CD4-positive, alpha-beta T cell (primary cell): ENCODE data around the gene TTC28. TPM values are rescaled to one million over a fixed set of nuclear protein-coding genes. Genes with fewer than 3 reads are reported as not detected.

ENCODE experiments used
- ATAC-seq: fragments of 200-7000 bp; cut with Tn5 transposase; one replicate; pipeline ENCODE4 v1.10.0; 2022; ENCODE audit warnings: mild to moderate bottlenecking; ENCODE audit not compliant: poor library complexity
- CTCF ChIA-PET: fragments of 350-600 bp; sonication (Branson Sonifier 250); formaldehyde crosslinking; loops from one replicate; lab custom pipeline; 2021; ENCODE audit warnings: antibody characterized with exemption, inconsistent platforms; lab: Charles Lee
- POLR2A ChIA-PET: fragments of 350-600 bp; sonication (Branson Sonifier 250); formaldehyde crosslinking; loops from one replicate; lab custom pipeline; 2021; ENCODE audit warnings: antibody characterized with exemption, inconsistent platforms; lab: Charles Lee
- DNase-seq, 14 experiments: peaks; one replicate each; pipeline ENCODE4 v3.0.0-alpha.2; 2013 to 2020; ENCODE audit warnings: mixed read lengths in 2 of 14
- H3K27ac ChIP-seq, 2 donors: one replicate each; pipeline versions ENCODE4 v1.5.1 to v1.7.0; 2013; ENCODE audit warnings: low read length in 2 of 2, low read depth in 1 of 2, mild to moderate bottlenecking in 1 of 2
- H3K27me3 ChIP-seq, 2 experiments: 1 replicate in 1 of 2; 2 replicates in 1 of 2; pipeline versions ENCODE4 v1.6.1 to v1.7.0; 2013; ENCODE audit warnings: low read length in 2 of 2, control low read depth in 1 of 2, mild to moderate bottlenecking in 1 of 2, moderate library complexity in 1 of 2; ENCODE audit not compliant: insufficient read depth in 2 of 2, control insufficient read depth in 1 of 2
- H3K36me3 ChIP-seq: one replicate; pipeline ENCODE4 v1.6.1; 2013; ENCODE audit warnings: low read length, control low read depth; ENCODE audit not compliant: insufficient read depth
- H3K4me1 ChIP-seq: one replicate; pipeline ENCODE4 v1.6.1; 2013; ENCODE audit warnings: low read length, control low read depth; ENCODE audit not compliant: insufficient read depth
- H3K4me3 ChIP-seq: one replicate; pipeline ENCODE4 v1.5.1; 2013; ENCODE audit warnings: mild to moderate bottlenecking, low read length, moderate library complexity
- H3K9me3 ChIP-seq, 2 experiments: 1 replicate in 1 of 2; 2 replicates in 1 of 2; pipeline versions ENCODE4 v1.6.1 to v1.7.0; 2013; ENCODE audit warnings: low read length in 2 of 2, mild to moderate bottlenecking in 2 of 2, control low read depth in 1 of 2, moderate library complexity in 1 of 2; ENCODE audit not compliant: control insufficient read depth in 1 of 2, insufficient read depth in 1 of 2
- H3K27ac Mint-ChIP-seq: one replicate; pipeline ENCODE4 v1.8.0; 2020; ENCODE audit warnings: mixed read lengths
- H3K27me3 Mint-ChIP-seq: one replicate; pipeline ENCODE4 v1.8.0; 2021; ENCODE audit warnings: mixed read lengths
- H3K36me3 Mint-ChIP-seq: one replicate; pipeline ENCODE4 v1.8.0; 2021; ENCODE audit warnings: low read depth, mixed read lengths
- H3K4me1 Mint-ChIP-seq: one replicate; pipeline ENCODE4 v1.8.0; 2021; ENCODE audit warnings: low read depth, mixed read lengths
- H3K4me3 Mint-ChIP-seq: one replicate; pipeline ENCODE4 v1.8.0; 2020; ENCODE audit warnings: mild to moderate bottlenecking, mixed read lengths
- H3K9me3 Mint-ChIP-seq: one replicate; pipeline ENCODE4 v1.8.0; 2020; ENCODE audit warnings: mixed read lengths
- CTCF ChIP-seq: fragments of 200-600 bp; IDR thresholded peaks from one replicate; pipeline ENCODE4 v1.8.0; 2022; ENCODE audit warnings: antibody characterized with exemption, mild to moderate bottlenecking
- intact Hi-C, 2 experiments: fragments of 100-400 bp; cut with DNase I in 1 of 2; cut with micrococcal nuclease in 1 of 2; formaldehyde crosslinking; loops; one replicate each; pipeline versions ENCODE4 v1.15.1 to v1.9.0; 2023 to 2025; cut with DNase I, micrococcal nuclease
- total RNA-seq, 174 experiments: library from RNA in 2 of 174; stranded (reverse) in 2 of 174; gene quantifications; one replicate each; pipeline ENCODE4 v1.2.3 and lab custom pipeline; 2021 to 2026

Gene TTC28
- total RNA-seq, 2 experiments from 2014 or later, result 4.6 to 5.7 TPM

GRCh38 chr22:28714043-28714628 is 34.5 kb upstream of the TTC28 start:
- DNase-seq (peak in 1 of 14 experiments; percentile 13), ATAC-seq (no peak)
- H3K4me1 Mint-ChIP-seq, result no peaks in the 10 kb centered on the region
- no peaks in the 10 kb centered on the region for H3K9me3 Mint-ChIP-seq
- H3K27ac Mint-ChIP-seq, result no peak overlapping the region
- H3K4me3 Mint-ChIP-seq, result no peak overlapping the region
- H3K27me3 ChIP-seq, result no peaks in the 10 kb centered on the region
- no peaks in the 10 kb centered on the region for H3K9me3 ChIP-seq
- H3K4me1 ChIP-seq, result no peaks in the 10 kb centered on the region
- H3K27ac ChIP-seq, result no peak overlapping the region
- TF ChIP-seq CTCF, result no peak
- CTCF ChIA-PET, result no interaction called here
- no peak overlapping the region for H3K4me3 ChIP-seq
- POLR2A ChIA-PET, result no interaction called here
- intact Hi-C loops, result no loop called here
- peaks cover 33% of the 10 kb centered on the region for H3K36me3 Mint-ChIP-seq
- no peaks in the 10 kb centered on the region for H3K27me3 Mint-ChIP-seq
- H3K36me3 ChIP-seq, result no peaks in the 10 kb centered on the region

- Histone ChIP-seq H3K9me3 (no peaks in the 10 kb centered on the region), H3K4me3 (no peak overlapping the region), H3K27ac (no peak overlapping the region), H3K36me3 (no peaks in the 10 kb centered on the region), H3K4me1 (no peaks in the 10 kb centered on the region), H3K27me3 (no peaks in the 10 kb centered on the region)
- ATAC-seq, result no peak
- H3K27me3 Mint-ChIP-seq, result no peaks in the 10 kb centered on the region
- H3K9me3 Mint-ChIP-seq, result no peaks in the 10 kb centered on the region
- H3K27ac Mint-ChIP-seq, result no peak overlapping the region
- peaks cover 47% of the 10 kb centered on the region for H3K36me3 Mint-ChIP-seq
- H3K4me1 Mint-ChIP-seq, result no peaks in the 10 kb centered on the region
- POLR2A ChIA-PET, result no interaction called here
- H3K4me3 Mint-ChIP-seq, result no peak overlapping the region
- no peak for TF ChIP-seq CTCF
- no peak for DNase-seq
- CTCF ChIA-PET, result no interaction called here
- intact Hi-C loops, result no loop called here
Measured at GRCh38 chr22:28711820-28712777, 32.5 kb upstream of the TTC28 start.

GRCh38 chr22:28711341-28711740 is 31.7 kb upstream of the TTC28 start:
- no peaks in the 10 kb centered on the region for H3K27me3 ChIP-seq
- no peak for DNase-seq
- Mint-ChIP-seq H3K27ac (no peak overlapping the region), H3K9me3 (no peaks in the 10 kb centered on the region), H3K4me1 (no peaks in the 10 kb centered on the region), H3K27me3 (no peaks in the 10 kb centered on the region), H3K36me3 (peaks cover 53% of the 10 kb centered on the region), H3K4me3 (no peak overlapping the region)
- intact Hi-C loops, result no loop called here
- ChIA-PET CTCF (no interaction called here), POLR2A (no interaction called here)
- ATAC-seq, result no peak
- H3K27ac ChIP-seq, result no peak overlapping the region
- H3K36me3 ChIP-seq, result no peaks in the 10 kb centered on the region
- TF ChIP-seq CTCF, result no peak
- no peaks in the 10 kb centered on the region for H3K4me1 ChIP-seq
- H3K9me3 ChIP-seq, result no peaks in the 10 kb centered on the region
- no peak overlapping the region for H3K4me3 ChIP-seq
